ENCODE measurements around the gene NTN3. TPM values are rescaled to one million over a fixed set of nuclear protein-coding genes. Genes with fewer than 3 reads are reported as not detected.

NTN3 gene
- total RNA-seq, 1 experiment from 2014 or later, result not detected

GRCh38 chr16:2460916-2461315, 10.2 kb upstream of the NTN3 start:
- H3K4me1 Mint-ChIP-seq (ENCODE audit: low read depth, unreplicated experiment), result peaks cover 21% of the 10 kb centered on the region
- no peak for DNase-seq
- H3K4me3 Mint-ChIP-seq (ENCODE audit: low read depth, unreplicated experiment), result peak overlapping the region; percentile 93
- H3K36me3 Mint-ChIP-seq (ENCODE audit: insufficient read depth, unreplicated experiment), result peaks cover 53% of the 10 kb centered on the region
- no peaks in the 10 kb centered on the region for H3K9me3 Mint-ChIP-seq (ENCODE audit: low read depth, unreplicated experiment)
- TF ChIP-seq, protein P1, sequence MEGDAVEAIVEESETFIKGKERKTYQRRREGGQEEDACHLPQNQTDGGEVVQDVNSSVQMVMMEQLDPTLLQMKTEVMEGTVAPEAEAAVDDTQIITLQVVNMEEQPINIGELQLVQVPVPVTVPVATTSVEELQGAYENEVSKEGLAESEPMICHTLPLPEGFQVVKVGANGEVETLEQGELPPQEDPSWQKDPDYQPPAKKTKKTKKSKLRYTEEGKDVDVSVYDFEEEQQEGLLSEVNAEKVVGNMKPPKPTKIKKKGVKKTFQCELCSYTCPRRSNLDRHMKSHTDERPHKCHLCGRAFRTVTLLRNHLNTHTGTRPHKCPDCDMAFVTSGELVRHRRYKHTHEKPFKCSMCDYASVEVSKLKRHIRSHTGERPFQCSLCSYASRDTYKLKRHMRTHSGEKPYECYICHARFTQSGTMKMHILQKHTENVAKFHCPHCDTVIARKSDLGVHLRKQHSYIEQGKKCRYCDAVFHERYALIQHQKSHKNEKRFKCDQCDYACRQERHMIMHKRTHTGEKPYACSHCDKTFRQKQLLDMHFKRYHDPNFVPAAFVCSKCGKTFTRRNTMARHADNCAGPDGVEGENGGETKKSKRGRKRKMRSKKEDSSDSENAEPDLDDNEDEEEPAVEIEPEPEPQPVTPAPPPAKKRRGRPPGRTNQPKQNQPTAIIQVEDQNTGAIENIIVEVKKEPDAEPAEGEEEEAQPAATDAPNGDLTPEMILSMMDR (IDR thresholded peaks at IDR 0.05; ENCODE audit: unreplicated experiment), result no peak
- no peak overlapping the region for H3K27ac Mint-ChIP-seq (ENCODE audit: unreplicated experiment)
- no peaks in the 10 kb centered on the region for H3K27me3 Mint-ChIP-seq (ENCODE audit: unreplicated experiment)
- CTCF ChIA-PET, result interaction anchor here (0.5 to 1.5 kb wide), 2 partner anchors 10 to 17 kb away, joined by 3 to 4 read pairs; no protein-coding TSS in a partner anchor
- no TSS peak for BruUV-seq (replicated peaks)
- intact Hi-C loops (cut with micrococcal nuclease; ENCODE audit: unreplicated experiment), result no loop called here

DNA sequence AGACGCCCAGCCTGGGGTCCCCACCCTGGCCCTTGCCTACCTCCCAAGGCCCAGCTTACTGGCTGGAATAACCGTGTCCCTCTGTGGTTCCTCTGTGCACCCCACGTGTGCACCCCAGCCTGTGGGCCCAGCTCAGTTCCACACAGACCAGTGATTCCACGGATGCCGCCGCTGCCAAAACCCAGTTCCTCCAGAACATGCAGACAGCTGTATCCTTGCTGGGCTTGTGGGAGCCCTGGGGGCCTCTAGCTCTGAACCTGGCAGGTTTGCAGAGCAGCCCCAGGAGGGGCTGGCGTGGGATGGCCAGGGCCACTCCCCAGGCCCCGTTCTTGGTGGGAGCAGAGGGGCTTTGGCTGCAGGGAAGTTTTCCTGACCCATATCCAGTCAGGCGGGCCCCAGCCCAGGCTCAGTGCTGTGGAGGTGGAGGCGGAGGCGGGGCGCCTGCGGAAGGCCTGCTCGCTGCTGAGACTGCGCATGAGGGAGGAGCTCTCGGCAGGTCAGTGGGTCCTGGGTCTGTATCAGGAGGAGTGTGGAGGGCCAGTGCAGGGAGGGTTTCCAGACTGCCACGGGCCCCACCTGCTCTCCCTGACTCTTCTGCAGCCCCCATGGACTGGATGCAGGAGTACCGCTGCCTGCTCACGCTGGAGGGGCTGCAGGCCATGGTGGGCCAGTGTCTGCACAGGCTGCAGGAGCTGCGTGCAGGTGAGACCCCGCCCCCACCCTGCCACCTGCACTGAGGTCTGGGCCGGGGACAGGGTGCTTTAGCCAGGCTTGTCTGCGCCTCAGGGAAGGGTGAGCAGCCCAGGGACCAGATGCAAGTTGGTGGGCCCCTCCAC, 8.8 kb upstream of the NTN3 start:
- BruUV-seq (replicated peaks), result no TSS peak

GRCh38 chr16:2464333-2464732, 6.8 kb upstream of the NTN3 start:
- no TSS peak for BruUV-seq (replicated peaks)
- H3K27ac Mint-ChIP-seq (ENCODE audit: unreplicated experiment), result no peak overlapping the region
- H3K36me3 Mint-ChIP-seq (ENCODE audit: insufficient read depth, unreplicated experiment), result peaks cover 50% of the 10 kb centered on the region
- intact Hi-C loops (cut with micrococcal nuclease; ENCODE audit: unreplicated experiment), result no loop called here
- peaks cover 7% of the 10 kb centered on the region for H3K27me3 Mint-ChIP-seq (ENCODE audit: unreplicated experiment)
- TF ChIP-seq, protein P1 (IDR thresholded peaks at IDR 0.05; ENCODE audit: unreplicated experiment), result no peak
- no peaks in the 10 kb centered on the region for H3K9me3 Mint-ChIP-seq (ENCODE audit: low read depth, unreplicated experiment)
- H3K4me3 Mint-ChIP-seq (ENCODE audit: low read depth, unreplicated experiment), result no peak overlapping the region
- CTCF ChIA-PET, result interaction anchor here (0.6 kb wide), 1 partner anchor 1478 kb away, joined by 3 read pairs; no protein-coding TSS in a partner anchor
- peaks cover 6% of the 10 kb centered on the region for H3K4me1 Mint-ChIP-seq (ENCODE audit: low read depth, unreplicated experiment)
- DNase-seq, result no peak

More for the DNA sequence above, 8.8 kb upstream of the NTN3 start:
- no peak overlapping the region for H3K4me3 Mint-ChIP-seq (ENCODE audit: low read depth, unreplicated experiment)
- no peak overlapping the region for H3K27ac Mint-ChIP-seq (ENCODE audit: unreplicated experiment)
- H3K4me1 Mint-ChIP-seq (ENCODE audit: low read depth, unreplicated experiment), result peaks cover 21% of the 10 kb centered on the region
- TF ChIP-seq, protein P1 (IDR thresholded peaks at IDR 0.05; ENCODE audit: unreplicated experiment), result no peak
- intact Hi-C loops (cut with micrococcal nuclease; ENCODE audit: unreplicated experiment), result no loop called here
- H3K27me3 Mint-ChIP-seq (ENCODE audit: unreplicated experiment), result no peaks in the 10 kb centered on the region
- CTCF ChIA-PET, result no interaction called here
- peaks cover 59% of the 10 kb centered on the region for H3K36me3 Mint-ChIP-seq (ENCODE audit: insufficient read depth, unreplicated experiment)
- H3K9me3 Mint-ChIP-seq (ENCODE audit: low read depth, unreplicated experiment), result no peaks in the 10 kb centered on the region
- no peak for DNase-seq

GRCh38 chr16:2465653-2466415, 5.3 kb upstream of the NTN3 start:
- no TSS peak for BruUV-seq (replicated peaks)
- no peak overlapping the region for H3K4me3 Mint-ChIP-seq (ENCODE audit: low read depth, unreplicated experiment)
- peaks cover 35% of the 10 kb centered on the region for H3K36me3 Mint-ChIP-seq (ENCODE audit: insufficient read depth, unreplicated experiment)
- intact Hi-C loops (cut with micrococcal nuclease; ENCODE audit: unreplicated experiment), result no loop called here
- TF ChIP-seq, protein P1 (IDR thresholded peaks at IDR 0.05; ENCODE audit: unreplicated experiment), result no peak
- no peak overlapping the region for H3K27ac Mint-ChIP-seq (ENCODE audit: unreplicated experiment)
- H3K9me3 Mint-ChIP-seq (ENCODE audit: low read depth, unreplicated experiment), result no peaks in the 10 kb centered on the region
- peaks cover 8% of the 10 kb centered on the region for H3K4me1 Mint-ChIP-seq (ENCODE audit: low read depth, unreplicated experiment)
- DNase-seq, result no peak
- CTCF ChIA-PET, result no interaction called here
- H3K27me3 Mint-ChIP-seq (ENCODE audit: unreplicated experiment), result peaks cover 22% of the 10 kb centered on the region
